GM19238 (cell line): ENCODE data around the gene TRIM25.

Experiments
- DNase-seq: peaks from one replicate; pipeline ENCODE4 v3.0.0; 2011; ENCODE audit warnings: low spot score; ENCODE audit not compliant: insufficient read length

Gene TRIM25

GRCh38 chr17:56896217-56896967, 17.5 kb downstream of the TRIM25 start:
- no peak for DNase-seq

GRCh38 chr17:56894859-56895455, 18.9 kb downstream of the TRIM25 start:
- DNase-seq = no peak

DNA sequence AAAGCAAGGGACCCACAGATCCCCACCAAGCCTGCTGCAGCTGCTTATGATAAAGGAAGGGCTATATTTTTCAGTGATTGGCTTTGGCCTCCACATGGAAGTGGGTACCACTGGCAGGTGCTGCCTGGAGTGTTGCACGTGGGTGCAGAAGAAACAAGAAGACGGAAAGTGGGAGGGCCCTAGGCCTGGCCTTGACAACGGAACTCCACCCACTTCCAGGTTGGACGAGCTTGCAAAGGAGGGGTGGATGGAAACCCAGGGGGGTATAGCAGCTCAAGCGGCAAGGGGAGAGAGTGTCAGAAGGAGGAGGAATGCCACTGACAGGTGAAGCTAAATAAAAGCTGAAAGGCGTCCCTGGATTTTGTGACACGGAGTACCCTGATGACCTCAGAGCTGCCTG, 20.3 kb downstream of the TRIM25 start:
- DNase-seq = no peak

GRCh38 chr17:56892333-56892732, 21.5 kb downstream of the TRIM25 start:
- DNase-seq = no peak

DNA sequence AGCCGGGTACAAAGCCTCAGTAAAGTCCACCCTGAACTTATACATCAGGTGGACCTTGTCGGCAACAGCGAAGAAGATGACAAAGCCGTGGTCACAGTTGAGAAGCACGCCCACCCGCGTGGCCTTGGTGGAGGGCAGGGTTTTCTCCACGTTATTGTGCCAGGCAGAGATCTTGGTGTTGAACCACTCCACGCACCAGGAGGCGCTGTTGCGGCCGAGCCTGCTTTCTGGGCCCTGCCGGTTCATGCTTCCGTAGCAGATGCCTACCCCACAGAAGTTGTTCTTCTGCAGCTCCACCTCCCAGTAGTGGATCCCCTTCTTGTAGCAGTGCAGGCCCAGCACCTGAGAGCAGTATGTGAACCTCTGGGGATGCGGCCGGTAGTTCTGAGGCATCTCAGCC, 22.1 kb downstream of the TRIM25 start:
- no peak for DNase-seq

DNA sequence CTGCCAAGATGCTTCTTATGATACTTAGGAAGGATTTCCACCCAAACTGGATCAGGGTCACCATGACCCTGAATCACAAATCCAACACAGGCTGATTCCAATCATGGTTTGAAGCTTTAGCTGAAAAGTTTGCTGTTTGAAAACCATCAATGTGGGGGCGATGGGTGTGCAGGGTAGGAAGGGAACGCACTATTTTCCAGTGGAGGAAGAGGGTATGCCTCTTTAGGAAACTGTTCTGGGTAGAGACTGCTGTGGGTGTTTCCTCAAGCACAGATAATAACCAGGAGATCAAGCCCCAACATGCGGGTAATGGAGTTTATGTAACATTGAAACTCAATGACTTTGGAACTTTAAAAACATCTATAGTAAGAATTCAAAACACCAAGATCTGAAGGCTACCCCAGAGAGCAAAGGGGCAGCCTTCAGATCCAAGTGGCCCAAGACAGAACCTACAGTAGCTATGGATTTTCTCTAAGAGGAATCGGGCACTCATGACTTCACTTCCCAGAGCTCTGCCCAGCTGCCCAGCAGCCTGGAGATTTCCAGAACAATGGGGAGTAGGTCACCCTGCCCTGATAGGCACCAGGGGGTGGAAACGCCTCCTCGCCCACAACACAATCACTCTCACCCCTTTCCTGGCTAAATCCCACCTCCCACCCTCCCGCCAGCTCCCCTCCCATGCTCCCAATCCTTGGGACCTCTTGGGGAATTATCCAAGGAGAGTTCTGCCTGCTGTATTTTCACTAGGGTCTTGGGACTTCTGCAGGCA, 22.8 kb downstream of the TRIM25 start:
- no peak for DNase-seq

DNA sequence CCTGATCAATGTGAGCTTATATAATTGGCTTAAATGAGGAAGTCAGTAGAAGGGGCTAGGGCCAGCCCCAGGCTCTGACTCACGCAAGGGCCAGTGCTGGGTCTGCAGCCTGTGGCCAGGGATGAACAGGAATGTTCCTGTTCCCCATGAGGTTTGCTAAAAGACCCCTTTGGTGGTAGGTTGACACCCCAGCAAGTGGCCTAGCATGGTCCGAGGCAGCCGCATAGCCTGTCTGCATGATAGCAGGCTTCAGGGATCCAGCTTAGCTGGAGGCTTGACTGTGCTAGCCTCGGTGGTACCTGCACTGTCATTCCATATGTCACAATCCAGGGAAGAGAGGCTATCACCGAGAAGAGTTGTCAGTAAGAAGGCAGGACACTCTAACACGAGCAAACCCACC, 23.5 kb downstream of the TRIM25 start:
- DNase-seq = no peak

DNA sequence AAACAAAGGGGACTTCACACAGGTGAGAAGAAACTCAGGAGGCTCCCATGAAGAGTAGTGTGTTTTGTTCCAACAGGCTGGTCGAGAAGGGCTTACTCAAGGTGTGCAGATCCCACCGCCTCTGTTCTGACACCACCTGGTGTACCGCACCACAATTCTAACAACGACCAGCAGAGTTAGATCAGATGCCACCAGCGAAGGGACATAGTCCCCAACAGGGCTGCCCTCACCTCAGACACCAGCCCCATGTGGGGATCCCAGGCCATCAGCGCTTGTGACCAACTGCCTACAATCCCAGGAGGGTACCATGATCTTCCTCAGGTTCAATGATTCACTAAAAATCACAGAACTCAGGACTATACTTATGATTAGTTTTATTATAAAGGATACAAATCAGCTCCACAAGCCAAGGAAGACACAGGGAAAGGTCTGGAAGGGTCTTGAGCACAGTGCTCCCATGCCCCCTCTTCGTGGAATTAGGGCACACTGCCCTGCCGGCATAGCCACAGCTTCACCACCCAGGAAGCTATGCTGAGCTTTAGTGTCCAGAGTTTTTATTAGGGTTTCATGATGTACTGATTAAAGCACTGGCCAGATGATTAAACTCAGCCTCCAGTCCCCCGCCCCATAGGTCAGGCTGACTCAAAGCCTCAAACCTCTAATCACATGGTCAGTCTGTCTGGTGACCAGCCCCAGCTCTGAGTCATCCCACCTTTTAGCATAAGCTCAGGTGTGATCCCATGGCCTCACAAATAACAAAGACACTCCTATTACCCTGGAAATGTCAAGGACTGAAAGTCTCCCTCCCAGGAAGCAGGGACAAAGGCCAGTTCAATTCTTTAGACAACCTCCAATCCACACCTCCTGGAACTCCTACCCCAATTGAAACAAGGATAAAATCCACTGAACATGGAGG, 26.0 kb downstream of the TRIM25 start:
- no peak for DNase-seq

GRCh38 chr17:56887105-56887504, 26.7 kb downstream of the TRIM25 start:
- DNase-seq = no peak

DNA sequence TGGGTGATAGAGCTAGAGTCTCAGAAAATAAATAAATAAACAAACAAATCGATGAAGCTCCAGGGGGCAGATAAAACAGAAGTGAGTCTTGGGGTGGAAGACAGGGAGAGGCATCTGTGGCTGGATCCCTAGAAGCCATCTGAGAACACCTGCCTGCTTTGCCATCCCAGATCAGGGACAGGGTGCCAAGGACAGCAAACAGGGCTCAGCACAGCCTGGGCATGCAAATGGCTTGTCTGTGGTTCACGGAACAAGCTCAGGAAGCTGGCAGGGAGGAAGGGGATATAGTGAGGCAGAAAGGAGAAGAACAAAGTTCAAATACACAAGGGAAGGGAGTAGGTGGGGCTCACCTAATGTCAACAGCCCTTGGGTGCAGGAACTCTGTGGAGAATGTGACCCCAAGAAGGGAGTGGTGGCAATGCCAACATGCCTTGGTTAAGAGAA, 27.5 kb downstream of the TRIM25 start:
- no peak for DNase-seq

DNA sequence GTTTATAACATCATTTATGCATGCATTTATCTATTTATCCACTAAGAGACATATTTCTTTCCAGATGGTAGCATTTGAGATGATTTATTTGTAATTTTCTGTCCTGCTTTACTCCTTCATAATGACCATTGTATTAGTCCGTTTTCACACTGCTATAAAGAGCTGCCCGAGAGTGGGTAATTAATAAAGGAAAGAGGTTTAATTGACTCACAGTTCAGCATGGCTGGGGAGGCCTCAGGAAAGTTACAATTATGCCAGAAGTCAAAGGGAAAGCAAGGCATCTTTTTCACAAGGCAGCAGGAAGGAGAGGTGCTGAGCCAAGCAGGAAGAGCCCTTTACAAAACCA, 28.6 kb downstream of the TRIM25 start:
- DNase-seq = no peak

DNA sequence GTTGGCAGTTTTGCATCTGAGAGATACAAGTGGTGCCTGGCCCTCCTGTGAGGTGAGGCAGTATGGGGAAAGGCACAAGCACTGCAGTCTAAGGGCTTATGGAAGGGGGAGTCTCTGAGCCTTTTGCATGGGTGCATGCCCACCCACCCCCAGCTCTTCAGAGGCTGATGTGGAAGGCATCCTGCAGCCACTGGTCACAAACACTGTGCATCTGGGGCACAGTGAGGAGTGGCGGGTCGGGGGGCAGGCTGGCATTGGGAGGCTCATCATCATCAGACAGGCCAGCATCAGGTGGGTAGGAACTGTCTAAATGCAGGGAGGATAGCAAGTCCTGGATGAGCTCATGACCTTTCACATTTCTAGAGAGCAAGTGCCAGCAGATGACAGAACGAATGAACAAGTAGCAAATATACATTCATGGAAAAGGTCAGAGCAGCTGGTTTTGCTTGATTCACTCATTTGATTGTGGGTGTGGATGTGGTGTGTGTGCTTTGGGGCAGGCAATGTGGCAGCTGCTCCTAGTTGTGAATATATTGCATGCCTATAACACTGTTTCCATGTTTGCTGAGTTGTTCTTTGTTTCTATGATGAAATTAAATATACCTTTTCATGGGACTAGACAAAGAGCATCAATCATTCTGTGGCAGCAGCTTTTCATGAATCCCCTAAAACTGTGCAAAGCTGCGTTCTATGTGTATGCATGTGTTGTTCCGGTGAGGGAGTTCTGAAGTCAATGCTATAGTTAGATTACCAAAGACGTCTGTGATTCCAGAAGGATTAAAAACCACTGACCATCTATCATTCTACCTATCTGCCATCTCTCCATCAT, 29.2 kb downstream of the TRIM25 start:
- DNase-seq = no peak

DNA sequence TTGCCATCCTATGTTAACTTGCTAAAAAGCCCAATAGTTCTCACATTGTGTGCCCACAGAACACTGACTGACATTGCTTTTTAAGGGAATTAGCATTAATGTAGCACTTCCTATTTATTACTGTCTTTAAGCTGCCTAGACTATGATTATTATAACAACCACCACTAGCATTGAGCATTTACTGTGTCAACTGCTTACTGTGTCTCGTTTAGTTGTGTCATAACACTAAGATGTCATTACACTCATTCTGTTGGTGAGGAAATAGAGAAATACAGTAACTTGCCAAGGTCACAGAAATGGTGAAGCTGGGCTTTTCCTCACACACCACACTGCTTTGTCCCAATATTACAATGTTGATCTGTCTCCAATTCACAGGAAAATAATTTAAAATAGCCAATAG, 30.2 kb downstream of the TRIM25 start:
- DNase-seq = no peak

DNA sequence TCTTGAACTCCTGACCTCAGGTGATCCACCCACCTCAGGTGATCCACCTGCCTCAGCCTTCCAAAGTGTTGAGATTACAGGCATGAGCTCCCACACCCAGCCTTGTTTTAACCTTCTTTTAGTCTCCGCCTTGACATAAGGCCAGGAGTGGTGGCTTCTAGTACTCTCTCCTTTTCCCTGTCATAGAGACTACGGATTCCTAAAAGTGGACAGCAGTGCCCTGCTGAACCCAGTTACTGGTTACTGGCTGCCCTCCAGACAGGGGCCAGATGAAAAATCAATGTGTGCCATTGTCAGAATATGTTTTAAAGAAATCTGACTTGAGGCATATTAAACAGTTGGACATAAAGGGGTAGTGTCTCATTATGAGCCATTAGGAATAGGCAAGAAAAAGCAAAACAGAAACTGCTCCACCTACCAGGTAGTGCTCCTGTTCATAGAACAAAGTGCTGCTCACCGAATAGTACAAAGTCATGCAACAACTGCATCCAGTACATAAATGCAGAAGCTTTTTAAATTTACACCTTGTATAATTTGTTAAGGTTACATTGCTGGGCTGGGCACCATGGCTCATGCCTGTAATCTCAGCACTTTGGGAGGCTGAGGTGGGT, 32.1 kb downstream of the TRIM25 start:
- no peak for DNase-seq

- no peak for DNase-seq
These were observed 33.3 kb downstream of the TRIM25 start for GRCh38 chr17:56880571-56880970.

DNA sequence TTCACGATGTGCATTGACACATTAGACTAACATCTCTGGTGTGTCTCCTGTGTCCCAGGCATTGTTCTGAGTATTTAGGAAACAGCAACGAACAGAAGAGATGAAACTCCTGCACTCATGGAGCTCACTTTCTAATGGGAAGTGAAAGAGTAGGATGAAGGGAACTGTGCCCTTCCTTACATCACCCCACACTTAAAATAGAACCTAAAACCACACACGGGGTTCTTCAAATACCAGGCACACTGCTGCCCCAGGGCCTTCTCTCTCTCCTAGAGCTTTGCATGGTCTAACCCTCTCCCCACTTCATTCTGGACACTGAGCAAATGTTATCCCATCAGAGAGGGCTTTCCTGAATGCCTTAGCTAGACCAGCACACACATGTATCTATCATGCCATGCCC, 33.7 kb downstream of the TRIM25 start:
- DNase-seq = no peak

- no peak for DNase-seq
These were observed 34.6 kb downstream of the TRIM25 start for GRCh38 chr17:56879280-56879679.

DNA sequence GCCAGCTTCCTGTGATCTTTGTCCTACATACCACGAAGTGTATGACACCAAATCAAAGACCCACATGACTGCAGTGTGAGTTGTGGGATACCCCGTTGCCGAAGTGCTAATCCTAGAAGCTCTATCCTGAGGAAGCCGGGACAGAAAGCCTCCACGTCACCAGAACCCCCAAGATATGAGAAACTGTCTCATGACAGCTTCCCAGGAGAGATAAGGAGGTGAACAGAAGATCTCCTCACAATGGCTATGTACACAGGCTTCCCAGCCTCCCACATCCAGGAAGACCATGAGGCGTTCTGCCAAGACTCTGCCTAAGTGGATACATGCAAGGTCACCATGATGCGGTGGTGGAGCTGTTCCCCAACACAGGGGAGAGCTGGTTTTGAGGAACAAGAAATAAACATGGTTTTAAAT, 37.1 kb downstream of the TRIM25 start:
- DNase-seq = no peak

GRCh38 chr17:56870081-56870651, 43.7 kb downstream of the TRIM25 start:
- DNase-seq = no peak

DNA sequence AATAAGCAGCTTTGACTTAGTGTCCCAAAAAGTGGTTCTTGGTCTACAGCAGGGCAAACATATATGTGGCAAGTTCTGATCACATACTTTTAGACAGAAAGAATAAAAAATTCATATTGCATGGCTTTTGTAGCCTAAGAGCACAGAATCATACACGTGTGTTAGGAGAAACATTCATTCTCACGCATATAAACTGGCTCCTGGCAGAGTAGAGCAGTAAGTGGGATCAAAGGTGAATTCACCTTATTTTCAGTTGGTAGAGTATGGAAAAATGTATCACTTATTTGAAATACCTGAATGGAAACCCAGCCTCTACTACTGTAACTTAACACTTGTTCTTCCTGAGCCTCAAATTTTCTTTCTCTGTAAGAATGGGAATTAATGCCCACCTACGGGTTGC, 45.1 kb downstream of the TRIM25 start:
- no peak for DNase-seq
